ENCODE measurements around the gene HERC3. TPM values are rescaled to one million over a fixed set of nuclear protein-coding genes. Genes with fewer than 3 reads are reported as not detected.
A peak's percentile ranks its signal among the peaks of the same experiment; 100 is the strongest.

HERC3 gene
- total RNA-seq, 2 experiments from 2014 or later = 59.7 to 66.4 TPM

DNA sequence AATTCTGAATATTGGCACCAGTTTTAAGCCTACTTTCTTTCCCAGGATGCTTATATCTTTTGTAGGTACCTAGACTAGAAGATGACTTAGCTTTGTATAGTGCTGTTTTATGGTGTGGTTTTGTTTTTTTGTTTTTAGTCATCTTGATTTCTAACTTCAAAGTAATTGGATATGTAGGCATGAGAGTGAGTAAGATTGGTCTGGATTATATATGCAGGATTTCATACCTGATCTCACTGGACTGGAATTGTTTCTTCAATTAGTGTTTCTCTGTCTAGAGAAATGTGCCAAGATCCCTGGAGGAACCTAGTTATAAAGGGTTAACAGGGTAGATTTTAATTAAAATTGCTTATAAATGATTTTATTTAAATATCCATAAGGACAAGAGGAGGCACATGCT, 82.3 kb downstream of the HERC3 start:
- TF ChIP-seq, protein P1, sequence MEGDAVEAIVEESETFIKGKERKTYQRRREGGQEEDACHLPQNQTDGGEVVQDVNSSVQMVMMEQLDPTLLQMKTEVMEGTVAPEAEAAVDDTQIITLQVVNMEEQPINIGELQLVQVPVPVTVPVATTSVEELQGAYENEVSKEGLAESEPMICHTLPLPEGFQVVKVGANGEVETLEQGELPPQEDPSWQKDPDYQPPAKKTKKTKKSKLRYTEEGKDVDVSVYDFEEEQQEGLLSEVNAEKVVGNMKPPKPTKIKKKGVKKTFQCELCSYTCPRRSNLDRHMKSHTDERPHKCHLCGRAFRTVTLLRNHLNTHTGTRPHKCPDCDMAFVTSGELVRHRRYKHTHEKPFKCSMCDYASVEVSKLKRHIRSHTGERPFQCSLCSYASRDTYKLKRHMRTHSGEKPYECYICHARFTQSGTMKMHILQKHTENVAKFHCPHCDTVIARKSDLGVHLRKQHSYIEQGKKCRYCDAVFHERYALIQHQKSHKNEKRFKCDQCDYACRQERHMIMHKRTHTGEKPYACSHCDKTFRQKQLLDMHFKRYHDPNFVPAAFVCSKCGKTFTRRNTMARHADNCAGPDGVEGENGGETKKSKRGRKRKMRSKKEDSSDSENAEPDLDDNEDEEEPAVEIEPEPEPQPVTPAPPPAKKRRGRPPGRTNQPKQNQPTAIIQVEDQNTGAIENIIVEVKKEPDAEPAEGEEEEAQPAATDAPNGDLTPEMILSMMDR (IDR thresholded peaks at IDR 0.05) = no peak
- CTCF ChIA-PET = no interaction called here
- peaks cover 7% of the 10 kb centered on the region for H3K4me1 Mint-ChIP-seq (ENCODE audit: low read depth)
- DNase-seq = no peak
- peaks cover 31% of the 10 kb centered on the region for H3K36me3 Mint-ChIP-seq (ENCODE audit: low read depth)
- no peaks in the 10 kb centered on the region for H3K27me3 Mint-ChIP-seq
- H3K4me3 Mint-ChIP-seq = no peak overlapping the region
- no peak overlapping the region for H3K27ac Mint-ChIP-seq
- ATAC-seq = no peak
- POLR2A ChIA-PET = no interaction called here
- intact Hi-C loops (cut with micrococcal nuclease) = loop anchor here (10.0 kb wide), 1 partner anchor 350 kb away; no protein-coding TSS in a partner anchor
- no peaks in the 10 kb centered on the region for H3K9me3 Mint-ChIP-seq

DNA sequence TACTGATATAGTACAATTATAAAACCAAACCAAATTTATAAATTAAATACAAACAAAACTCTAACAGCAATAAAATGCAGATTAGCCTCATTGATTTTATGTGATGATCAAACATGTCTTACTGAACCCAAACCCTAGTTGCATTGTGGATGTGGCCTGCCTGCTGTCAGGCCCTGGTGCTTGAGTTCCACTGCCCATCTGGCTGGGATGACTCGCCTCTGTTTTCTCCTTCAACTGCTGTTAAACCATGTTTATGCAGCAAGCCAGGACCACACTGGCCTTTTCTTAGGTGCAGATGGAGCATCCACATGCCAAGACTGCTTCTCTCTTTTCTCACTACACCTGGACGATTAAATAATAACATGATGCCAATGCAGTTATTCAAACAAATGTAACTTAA, 82.7 kb downstream of the HERC3 start:
- Mint-ChIP-seq H3K36me3 (ENCODE audit: low read depth) (peaks cover 32% of the 10 kb centered on the region), H3K27ac (no peak overlapping the region), H3K4me3 (no peak overlapping the region), H3K9me3 (no peaks in the 10 kb centered on the region), H3K27me3 (no peaks in the 10 kb centered on the region), H3K4me1 (ENCODE audit: low read depth) (peaks cover 7% of the 10 kb centered on the region)
- ChIA-PET POLR2A (no interaction called here), CTCF (no interaction called here)
- intact Hi-C loops (cut with micrococcal nuclease) = loop anchor here (10.0 kb wide), 1 partner anchor 350 kb away; no protein-coding TSS in a partner anchor
- DNase-seq = no peak
- TF ChIP-seq, protein P1 (IDR thresholded peaks at IDR 0.05) = no peak
- ATAC-seq = no peak

DNA sequence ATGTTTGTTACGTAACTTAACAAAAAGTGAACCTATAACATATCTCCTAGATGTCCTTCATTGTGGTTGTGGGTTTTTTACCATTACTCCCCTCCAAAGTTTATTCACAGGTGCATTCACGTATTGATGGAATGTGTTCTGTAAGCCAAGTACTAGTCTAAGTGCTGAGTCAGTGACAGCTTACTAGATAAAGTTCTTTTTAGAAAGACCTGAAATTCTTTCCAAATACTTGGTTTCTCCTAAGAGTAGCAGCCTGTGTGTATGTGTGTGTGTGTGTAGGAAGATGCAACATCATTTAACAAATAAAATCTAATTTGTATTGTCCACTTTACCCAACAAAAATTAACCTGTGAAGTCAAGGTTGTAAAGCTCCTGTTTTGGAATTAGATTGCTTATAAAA, 83.3 kb downstream of the HERC3 start:
- H3K4me1 Mint-ChIP-seq (ENCODE audit: low read depth) = peaks cover 7% of the 10 kb centered on the region
- ATAC-seq (no peak), DNase-seq (no peak)
- intact Hi-C loops (cut with micrococcal nuclease) = loop anchor here (10.0 kb wide), 1 partner anchor 349 kb away; no protein-coding TSS in a partner anchor
- ChIA-PET POLR2A (no interaction called here), CTCF (no interaction called here)
- H3K4me3 Mint-ChIP-seq = no peak overlapping the region
- H3K36me3 Mint-ChIP-seq (ENCODE audit: low read depth) = peaks cover 34% of the 10 kb centered on the region
- H3K27ac Mint-ChIP-seq = no peak overlapping the region
- no peaks in the 10 kb centered on the region for H3K27me3 Mint-ChIP-seq
- no peaks in the 10 kb centered on the region for H3K9me3 Mint-ChIP-seq
- TF ChIP-seq, protein P1 (IDR thresholded peaks at IDR 0.05) = no peak

DNA sequence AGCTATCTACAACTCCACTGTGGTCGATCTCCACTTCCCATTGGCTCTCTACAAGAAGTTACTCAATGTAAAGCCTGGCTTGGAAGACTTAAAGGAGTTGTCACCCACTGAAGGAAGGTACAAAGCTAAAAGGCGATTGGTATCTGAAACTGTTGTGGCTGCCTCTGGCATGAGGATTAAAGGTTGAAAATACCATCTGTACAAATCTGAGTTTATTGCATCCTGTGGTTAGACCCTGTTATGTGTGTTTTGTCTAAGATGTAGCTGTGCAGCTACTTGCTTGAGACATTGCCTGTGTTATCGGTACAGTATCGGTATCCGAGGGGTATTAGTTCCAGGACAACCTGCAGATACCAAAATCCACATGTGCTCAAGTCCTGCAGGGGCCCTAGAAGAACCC, 88.9 kb downstream of the HERC3 start:
- TF ChIP-seq, protein P1 (IDR thresholded peaks at IDR 0.05) = no peak
- Mint-ChIP-seq H3K27ac (no peak overlapping the region), H3K9me3 (peaks cover 3% of the 10 kb centered on the region), H3K27me3 (no peaks in the 10 kb centered on the region), H3K36me3 (ENCODE audit: low read depth) (peaks cover 51% of the 10 kb centered on the region), H3K4me1 (ENCODE audit: low read depth) (peaks cover 3% of the 10 kb centered on the region), H3K4me3 (no peak overlapping the region)
- no peak for ATAC-seq
- ChIA-PET CTCF (interaction anchor here (0.9 to 1.3 kb wide), 2 partner anchors 11 to 142 kb away, joined by 3 read pairs; no protein-coding TSS in a partner anchor), POLR2A (no interaction called here)
- DNase-seq = no peak
- intact Hi-C loops (cut with micrococcal nuclease) = no loop called here

DNA sequence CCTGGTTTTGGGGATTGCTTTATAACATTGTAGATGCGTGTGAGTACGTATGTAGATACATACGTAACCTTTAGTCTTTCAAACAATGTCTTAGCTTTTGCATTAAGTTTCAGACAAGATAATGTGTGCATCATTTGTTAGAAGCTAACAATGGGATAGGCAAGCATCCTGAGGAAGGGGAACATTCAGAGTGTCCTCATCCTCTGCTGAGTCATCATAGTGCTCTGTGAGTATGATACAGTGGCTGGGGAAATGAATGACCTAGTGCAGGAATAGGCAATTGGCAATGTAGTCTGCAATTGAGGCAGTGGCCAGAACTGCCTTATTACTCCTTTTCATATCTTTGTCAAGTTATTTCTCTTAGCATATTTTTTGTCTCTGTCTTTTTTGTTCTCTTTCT, 98.1 kb downstream of the HERC3 start:
- H3K27me3 Mint-ChIP-seq = no peaks in the 10 kb centered on the region
- intact Hi-C loops (cut with micrococcal nuclease) = no loop called here
- H3K4me1 Mint-ChIP-seq (ENCODE audit: low read depth) = no peaks in the 10 kb centered on the region
- H3K4me3 Mint-ChIP-seq = no peak overlapping the region
- H3K36me3 Mint-ChIP-seq (ENCODE audit: low read depth) = peaks cover 18% of the 10 kb centered on the region
- H3K27ac Mint-ChIP-seq = peak overlapping the region; percentile 2
- CTCF ChIA-PET = no interaction called here
- POLR2A ChIA-PET = no interaction called here
- TF ChIP-seq, protein P1 (IDR thresholded peaks at IDR 0.05) = no peak
- no peaks in the 10 kb centered on the region for H3K9me3 Mint-ChIP-seq
- DNase-seq (no peak), ATAC-seq (no peak)
